SK-N-SH treated with all-trans-retinoic acid at 6 μM for 48 hours (cell line): ENCODE data around the gene EHD1.

Source experiments
- ATAC-seq: fragments of 200-7000 bp; cut with Tn5 transposase; 3 replicates; pipeline ENCODE4 v1.9.1; 2020; ENCODE audit warnings: mild to moderate bottlenecking, moderate library complexity
- ARNTL ChIP-seq: fragments of 450-650 bp; formaldehyde crosslinking; IDR thresholded peaks from 2 replicates; pipeline ENCODE4 v1.5.0; 2020; ENCODE audit warnings: low read depth, mild to moderate bottlenecking, moderate library complexity, borderline replicate concordance
- BACH2 ChIP-seq: fragments of 250-450 bp; sonication (Bioruptor Pico); IDR thresholded peaks from 2 replicates; pipeline ENCODE4 v1.9.0; 2021; ENCODE audit warnings: mild to moderate bottlenecking, borderline replicate concordance
- CSDC2 ChIP-seq: fragments of 250-450 bp; sonication (Bioruptor Pico); IDR thresholded peaks from 2 replicates; pipeline ENCODE4 v1.5.0; 2020; ENCODE audit warnings: mild to moderate bottlenecking, moderate library complexity
- ESRRG ChIP-seq: fragments of 250-450 bp; sonication (Bioruptor Pico); IDR thresholded peaks from 2 replicates; pipeline ENCODE4 v1.6.1; 2021; ENCODE audit warnings: mild to moderate bottlenecking
- GLIS3 ChIP-seq: fragments of 250-450 bp; sonication (Bioruptor Pico); IDR thresholded peaks from 2 replicates; pipeline ENCODE4 v1.5.0; 2020; ENCODE audit warnings: mild to moderate bottlenecking, moderate library complexity
- ISL1 ChIP-seq: fragments of 250-450 bp; sonication (Bioruptor Pico); IDR thresholded peaks from 2 replicates; pipeline ENCODE4 v2.1.2; 2022; ENCODE audit warnings: mild to moderate bottlenecking, moderate library complexity
- OSR1 ChIP-seq: fragments of 250-450 bp; sonication (Bioruptor Pico); IDR thresholded peaks from 2 replicates; pipeline ENCODE4 v1.8.0; 2022; ENCODE audit warnings: moderate library complexity, mild to moderate bottlenecking, inconsistent platforms
- RARB ChIP-seq: fragments of 250-450 bp; sonication (Bioruptor Pico); IDR thresholded peaks from 2 replicates; pipeline ENCODE4 v1.8.0; 2021; ENCODE audit warnings: mild to moderate bottlenecking, moderate library complexity
- SNAI2 ChIP-seq: fragments of 250-450 bp; sonication (Bioruptor Pico); IDR thresholded peaks from 2 replicates; pipeline ENCODE4 v1.5.0; 2020; ENCODE audit warnings: mild to moderate bottlenecking, moderate library complexity
- TCF4 ChIP-seq: fragments of 250-450 bp; sonication (Bioruptor Pico); IDR thresholded peaks from 2 replicates; pipeline ENCODE4 v1.8.0; 2021; ENCODE audit warnings: mild to moderate bottlenecking, moderate library complexity, borderline replicate concordance
- TOX ChIP-seq: fragments of 250-450 bp; sonication (Bioruptor Pico); IDR thresholded peaks from 2 replicates; pipeline ENCODE4 v1.8.0; 2021; ENCODE audit warnings: mild to moderate bottlenecking, moderate library complexity, borderline replicate concordance
- ZC3H10 ChIP-seq: fragments of 250-450 bp; sonication (Bioruptor Pico); IDR thresholded peaks from 2 replicates; pipeline ENCODE4 v1.5.1; 2021; ENCODE audit warnings: mild to moderate bottlenecking, moderate library complexity
- ZFP3 ChIP-seq: fragments of 250-450 bp; sonication (Bioruptor Pico); IDR thresholded peaks from 2 replicates; pipeline ENCODE4 v1.5.0; 2020; ENCODE audit warnings: mild to moderate bottlenecking, moderate library complexity
- ZFP30 ChIP-seq: fragments of 450-650 bp; formaldehyde crosslinking; IDR thresholded peaks from 2 replicates; pipeline ENCODE4 v1.5.0; 2022; ENCODE audit warnings: mild to moderate bottlenecking, moderate library complexity
- ZNF70 ChIP-seq: fragments of 450-650 bp; formaldehyde crosslinking; IDR thresholded peaks from 2 replicates; pipeline ENCODE4 v1.5.0; 2020; ENCODE audit warnings: mild to moderate bottlenecking, moderate library complexity
- ZNF8 ChIP-seq: fragments of 450-650 bp; formaldehyde crosslinking; IDR thresholded peaks from 2 replicates; pipeline ENCODE4 v1.5.0; 2020; ENCODE audit warnings: mild to moderate bottlenecking, moderate library complexity
- TF ChIP-seq, protein P1 (sequence below): fragments of 250-450 bp; sonication (Bioruptor Pico); IDR thresholded peaks from 2 replicates; pipeline ENCODE4 v1.5.1; 2020; ENCODE audit warnings: low read depth, mild to moderate bottlenecking, moderate library complexity
- TF ChIP-seq, protein P2 (sequence below): fragments of 250-450 bp; sonication (Bioruptor Pico); IDR thresholded peaks from 2 replicates; pipeline ENCODE4 v1.8.0; 2021; ENCODE audit warnings: low read depth, mild to moderate bottlenecking, moderate library complexity, borderline replicate concordance
- TF ChIP-seq, protein P3 (sequence below): fragments of 250-450 bp; sonication (Bioruptor Pico); IDR thresholded peaks from 2 replicates; pipeline ENCODE4 v1.5.0; 2020; ENCODE audit warnings: mild to moderate bottlenecking, moderate library complexity
- TF ChIP-seq, protein P4 (sequence below): fragments of 250-450 bp; sonication (Bioruptor Pico); IDR thresholded peaks from 2 replicates; pipeline ENCODE4 v1.5.1; 2021; ENCODE audit warnings: mild to moderate bottlenecking, moderate library complexity

The EHD1 gene

DNA sequence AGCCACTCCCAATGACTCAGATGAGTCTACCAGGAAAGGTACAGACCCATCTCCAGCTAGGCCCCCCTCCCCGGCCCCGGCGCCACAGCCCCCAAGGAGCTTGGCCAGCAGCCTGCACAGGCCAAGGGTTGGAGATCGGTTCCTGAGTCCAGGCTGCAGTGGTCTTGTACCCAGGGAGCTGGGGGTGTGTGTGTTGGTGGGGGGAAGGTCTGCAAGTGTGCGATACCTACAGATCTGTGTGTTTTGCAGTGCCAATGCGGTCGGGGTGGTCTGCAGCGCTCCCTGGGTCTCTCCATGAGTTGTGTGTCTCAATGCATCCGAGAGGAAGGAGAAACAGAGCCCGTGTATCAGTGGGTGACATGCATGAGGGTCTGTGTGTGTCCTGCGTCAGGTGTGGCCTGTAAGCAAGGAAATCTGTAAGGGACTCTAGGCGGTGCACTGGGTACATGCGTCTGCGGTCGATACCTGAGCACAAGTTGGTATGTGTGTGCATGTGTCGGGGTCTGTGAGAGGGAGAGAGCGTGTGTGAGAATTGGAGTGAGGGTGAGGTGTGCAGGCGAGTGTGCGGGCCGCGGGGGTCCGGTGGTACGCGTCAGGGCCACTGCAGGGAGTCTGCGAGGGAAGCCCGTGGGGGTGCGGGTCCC, 34.6 kb downstream of the EHD1 start:
- no peak for ATAC-seq
- no peak for TF ChIP-seq ZFP30
- no peak for TF ChIP-seq CSDC2
- TF ChIP-seq ESRRG (CRISPR knock-in tag) = no peak
- no peak for TF ChIP-seq ZNF70
- no peak for TF ChIP-seq TOX (CRISPR knock-in tag)
- TF ChIP-seq TCF4 (CRISPR knock-in tag) = no peak
- TF ChIP-seq, protein P1, sequence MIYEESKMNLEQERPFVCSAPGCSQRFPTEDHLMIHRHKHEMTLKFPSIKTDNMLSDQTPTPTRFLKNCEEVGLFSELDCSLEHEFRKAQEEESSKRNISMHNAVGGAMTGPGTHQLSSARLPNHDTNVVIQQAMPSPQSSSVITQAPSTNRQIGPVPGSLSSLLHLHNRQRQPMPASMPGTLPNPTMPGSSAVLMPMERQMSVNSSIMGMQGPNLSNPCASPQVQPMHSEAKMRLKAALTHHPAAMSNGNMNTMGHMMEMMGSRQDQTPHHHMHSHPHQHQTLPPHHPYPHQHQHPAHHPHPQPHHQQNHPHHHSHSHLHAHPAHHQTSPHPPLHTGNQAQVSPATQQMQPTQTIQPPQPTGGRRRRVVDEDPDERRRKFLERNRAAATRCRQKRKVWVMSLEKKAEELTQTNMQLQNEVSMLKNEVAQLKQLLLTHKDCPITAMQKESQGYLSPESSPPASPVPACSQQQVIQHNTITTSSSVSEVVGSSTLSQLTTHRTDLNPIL = no peak
- no peak for TF ChIP-seq SNAI2

DNA sequence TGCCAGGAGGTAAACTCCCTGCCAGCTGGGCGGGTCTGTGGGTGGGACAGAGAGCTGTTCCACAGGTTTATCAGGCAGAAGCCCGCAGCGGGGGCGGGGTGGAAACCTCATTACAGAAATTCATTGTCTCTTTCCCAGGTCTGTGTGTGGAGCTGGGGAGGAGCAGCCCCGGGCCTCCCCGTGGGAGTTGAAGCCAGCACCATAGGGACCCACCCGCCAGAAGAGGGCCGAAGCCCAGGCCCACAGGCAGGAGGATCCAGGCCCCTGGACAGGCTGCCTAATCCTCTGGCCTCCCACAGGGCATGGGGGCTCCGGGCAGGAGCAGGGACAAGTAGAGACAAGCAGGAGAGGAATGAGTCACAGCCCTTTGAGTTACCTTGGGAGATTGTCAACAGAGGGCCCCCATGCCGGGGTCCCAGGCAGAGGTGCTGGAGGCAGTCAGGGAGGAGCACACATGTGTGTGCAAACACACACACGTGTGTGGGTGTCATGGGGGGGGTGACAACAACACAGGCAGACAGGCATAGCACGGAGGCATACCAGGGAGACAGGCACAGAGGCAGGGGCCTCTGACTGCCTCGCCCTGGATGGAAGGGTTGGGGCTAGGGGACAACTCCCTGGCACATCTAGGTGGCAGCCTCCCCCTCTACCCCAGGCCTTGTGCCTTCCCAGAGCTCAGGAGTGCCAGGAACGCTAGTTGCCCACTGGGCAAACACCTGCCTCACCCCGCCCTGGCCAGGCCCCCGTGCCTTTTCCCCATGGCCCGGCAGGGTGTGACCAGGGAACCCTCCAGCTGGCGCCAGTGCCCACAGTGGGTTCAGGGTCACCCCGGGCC, 35.4 kb downstream of the EHD1 start:
- ATAC-seq = no peak
- TF ChIP-seq ESRRG (CRISPR knock-in tag) = no peak

DNA sequence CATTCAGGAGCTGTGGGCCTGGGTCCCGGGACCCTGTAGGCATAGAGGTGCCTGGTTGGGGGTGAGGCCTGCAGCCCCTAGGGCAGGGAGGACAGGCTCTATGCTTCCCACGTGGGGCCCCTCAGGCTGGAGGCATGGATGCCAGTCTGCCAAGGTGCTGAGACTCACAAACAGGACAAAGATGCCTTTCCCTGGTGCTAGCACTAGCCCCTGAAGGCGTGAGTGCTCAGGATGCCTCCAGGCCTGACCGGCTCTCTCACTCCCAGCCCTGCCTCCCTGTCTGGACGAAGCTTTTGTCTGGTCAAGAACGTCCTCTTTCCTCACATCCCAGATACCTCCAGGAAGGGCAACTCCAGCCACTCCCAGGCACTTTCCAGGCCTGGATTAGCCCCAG, 36.1 kb downstream of the EHD1 start:
- TF ChIP-seq, protein P2, sequence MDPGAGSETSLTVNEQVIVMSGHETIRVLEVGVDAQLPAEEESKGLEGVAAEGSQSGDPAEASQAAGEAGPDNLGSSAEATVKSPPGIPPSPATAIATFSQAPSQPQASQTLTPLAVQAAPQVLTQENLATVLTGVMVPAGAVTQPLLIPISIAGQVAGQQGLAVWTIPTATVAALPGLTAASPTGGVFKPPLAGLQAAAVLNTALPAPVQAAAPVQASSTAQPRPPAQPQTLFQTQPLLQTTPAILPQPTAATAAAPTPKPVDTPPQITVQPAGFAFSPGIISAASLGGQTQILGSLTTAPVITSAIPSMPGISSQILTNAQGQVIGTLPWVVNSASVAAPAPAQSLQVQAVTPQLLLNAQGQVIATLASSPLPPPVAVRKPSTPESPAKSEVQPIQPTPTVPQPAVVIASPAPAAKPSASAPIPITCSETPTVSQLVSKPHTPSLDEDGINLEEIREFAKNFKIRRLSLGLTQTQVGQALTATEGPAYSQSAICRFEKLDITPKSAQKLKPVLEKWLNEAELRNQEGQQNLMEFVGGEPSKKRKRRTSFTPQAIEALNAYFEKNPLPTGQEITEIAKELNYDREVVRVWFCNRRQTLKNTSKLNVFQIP (CRISPR knock-in tag) = no peak
- no peak for TF ChIP-seq OSR1 (CRISPR knock-in tag)
- TF ChIP-seq, protein P3, sequence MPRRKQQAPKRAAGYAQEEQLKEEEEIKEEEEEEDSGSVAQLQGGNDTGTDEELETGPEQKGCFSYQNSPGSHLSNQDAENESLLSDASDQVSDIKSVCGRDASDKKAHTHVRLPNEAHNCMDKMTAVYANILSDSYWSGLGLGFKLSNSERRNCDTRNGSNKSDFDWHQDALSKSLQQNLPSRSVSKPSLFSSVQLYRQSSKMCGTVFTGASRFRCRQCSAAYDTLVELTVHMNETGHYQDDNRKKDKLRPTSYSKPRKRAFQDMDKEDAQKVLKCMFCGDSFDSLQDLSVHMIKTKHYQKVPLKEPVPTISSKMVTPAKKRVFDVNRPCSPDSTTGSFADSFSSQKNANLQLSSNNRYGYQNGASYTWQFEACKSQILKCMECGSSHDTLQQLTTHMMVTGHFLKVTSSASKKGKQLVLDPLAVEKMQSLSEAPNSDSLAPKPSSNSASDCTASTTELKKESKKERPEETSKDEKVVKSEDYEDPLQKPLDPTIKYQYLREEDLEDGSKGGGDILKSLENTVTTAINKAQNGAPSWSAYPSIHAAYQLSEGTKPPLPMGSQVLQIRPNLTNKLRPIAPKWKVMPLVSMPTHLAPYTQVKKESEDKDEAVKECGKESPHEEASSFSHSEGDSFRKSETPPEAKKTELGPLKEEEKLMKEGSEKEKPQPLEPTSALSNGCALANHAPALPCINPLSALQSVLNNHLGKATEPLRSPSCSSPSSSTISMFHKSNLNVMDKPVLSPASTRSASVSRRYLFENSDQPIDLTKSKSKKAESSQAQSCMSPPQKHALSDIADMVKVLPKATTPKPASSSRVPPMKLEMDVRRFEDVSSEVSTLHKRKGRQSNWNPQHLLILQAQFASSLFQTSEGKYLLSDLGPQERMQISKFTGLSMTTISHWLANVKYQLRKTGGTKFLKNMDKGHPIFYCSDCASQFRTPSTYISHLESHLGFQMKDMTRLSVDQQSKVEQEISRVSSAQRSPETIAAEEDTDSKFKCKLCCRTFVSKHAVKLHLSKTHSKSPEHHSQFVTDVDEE (CRISPR knock-in tag) = no peak
- TF ChIP-seq ZFP30 = no peak
- TF ChIP-seq, protein P4, sequence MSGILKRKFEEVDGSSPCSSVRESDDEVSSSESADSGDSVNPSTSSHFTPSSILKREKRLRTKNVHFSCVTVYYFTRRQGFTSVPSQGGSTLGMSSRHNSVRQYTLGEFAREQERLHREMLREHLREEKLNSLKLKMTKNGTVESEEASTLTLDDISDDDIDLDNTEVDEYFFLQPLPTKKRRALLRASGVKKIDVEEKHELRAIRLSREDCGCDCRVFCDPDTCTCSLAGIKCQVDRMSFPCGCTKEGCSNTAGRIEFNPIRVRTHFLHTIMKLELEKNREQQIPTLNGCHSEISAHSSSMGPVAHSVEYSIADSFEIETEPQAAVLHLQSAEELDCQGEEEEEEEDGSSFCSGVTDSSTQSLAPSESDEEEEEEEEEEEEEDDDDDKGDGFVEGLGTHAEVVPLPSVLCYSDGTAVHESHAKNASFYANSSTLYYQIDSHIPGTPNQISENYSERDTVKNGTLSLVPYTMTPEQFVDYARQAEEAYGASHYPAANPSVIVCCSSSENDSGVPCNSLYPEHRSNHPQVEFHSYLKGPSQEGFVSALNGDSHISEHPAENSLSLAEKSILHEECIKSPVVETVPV (CRISPR knock-in tag) = no peak
- TF ChIP-seq RARB (CRISPR knock-in tag) = no peak
- TF ChIP-seq TCF4 (CRISPR knock-in tag) = no peak
- TF ChIP-seq, protein P1 = no peak
- no peak for TF ChIP-seq ARNTL (CRISPR knock-in tag)
- no peak for TF ChIP-seq ZC3H10 (CRISPR knock-in tag)
- TF ChIP-seq ZFP3 (CRISPR knock-in tag) = no peak
- TF ChIP-seq ZNF8 = no peak
- no peak for TF ChIP-seq GLIS3 (CRISPR knock-in tag)
- TF ChIP-seq ISL1 = no peak
- TF ChIP-seq BACH2 = no peak
- ATAC-seq = no peak
